ENCODE measurements around the gene NDUFC1.
A peak's percentile ranks its signal among the peaks of the same experiment; 100 is the strongest.
"Not testable (repeated sequence)": the region's sequence is repeated elsewhere in the genome, so short reads cannot be mapped to it uniquely, and the experiment has no call there.

The NDUFC1 gene

DNA sequence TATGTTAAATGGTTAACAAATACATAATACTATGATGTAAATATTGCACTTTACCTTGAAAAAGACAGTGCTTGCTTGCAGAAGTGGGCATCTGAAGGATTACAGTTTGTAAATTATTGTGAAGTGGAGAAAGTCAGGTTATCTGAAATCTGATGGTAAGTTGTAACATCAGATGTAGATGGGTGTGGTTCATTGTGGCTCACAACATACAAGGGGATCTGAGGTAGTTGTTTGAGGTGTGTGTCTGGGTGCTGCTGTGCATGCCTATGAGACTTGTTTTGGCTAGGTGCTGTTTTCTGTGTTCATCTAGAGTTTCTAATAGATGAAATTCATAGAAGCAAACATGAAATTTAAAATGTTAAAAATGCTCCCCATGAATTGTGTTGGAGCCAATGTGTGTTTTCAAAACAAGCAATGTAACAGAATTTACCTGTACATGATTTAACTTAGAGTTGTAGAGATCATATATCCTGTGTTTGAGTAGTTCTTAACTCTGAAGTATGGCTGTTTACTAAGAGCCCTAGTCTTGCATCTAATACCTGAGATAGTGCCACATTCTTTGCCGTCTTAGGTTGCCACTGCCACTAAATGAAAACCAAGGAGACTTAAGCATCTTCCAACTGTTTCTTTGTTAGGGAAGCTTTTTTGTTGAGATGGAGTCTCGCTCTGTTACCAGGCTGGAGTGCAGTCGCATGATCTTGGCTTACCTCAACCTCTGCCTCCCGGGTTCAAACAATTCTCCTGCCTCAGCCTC, 11.9 kb upstream of the NDUFC1 start:
- DNase-seq (ENCODE audit: low read depth in 1 of 2, low spot score in 1 of 2) = no peak
- in situ Hi-C loops (cut with HindIII; ENCODE audit: low pct_unique_long_range_greater_than_20kb, low sequenced_read_pairs) = no loop called here
- no peak for TF ChIP-seq JUND (IDR thresholded peaks at IDR 0.05; ENCODE audit: low read depth)

DNA sequence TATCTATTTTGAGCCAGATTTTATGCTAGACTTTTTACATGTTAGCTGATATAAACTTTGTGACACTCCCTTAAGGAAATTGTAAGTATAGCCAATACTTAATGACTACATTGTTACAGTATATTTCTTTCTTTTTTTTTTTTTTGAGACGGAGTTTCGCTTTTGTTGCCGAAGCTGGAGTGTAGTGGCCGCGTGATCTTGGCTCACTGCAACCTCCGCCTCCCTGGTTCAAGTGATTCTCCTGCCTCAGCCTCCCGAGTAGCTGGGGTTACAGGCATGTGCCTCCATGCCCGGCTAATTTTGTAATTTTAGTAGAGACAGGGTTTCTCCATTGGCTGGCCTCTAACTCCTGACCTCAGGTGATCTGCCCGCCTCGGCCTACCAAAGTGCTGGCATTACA, 11.1 kb upstream of the NDUFC1 start:
- in situ Hi-C loops (cut with HindIII; ENCODE audit: low pct_unique_long_range_greater_than_20kb, low sequenced_read_pairs); DNase-seq (ENCODE audit: low read depth in 1 of 2, low spot score in 1 of 2): not testable (repeated sequence)

DNA sequence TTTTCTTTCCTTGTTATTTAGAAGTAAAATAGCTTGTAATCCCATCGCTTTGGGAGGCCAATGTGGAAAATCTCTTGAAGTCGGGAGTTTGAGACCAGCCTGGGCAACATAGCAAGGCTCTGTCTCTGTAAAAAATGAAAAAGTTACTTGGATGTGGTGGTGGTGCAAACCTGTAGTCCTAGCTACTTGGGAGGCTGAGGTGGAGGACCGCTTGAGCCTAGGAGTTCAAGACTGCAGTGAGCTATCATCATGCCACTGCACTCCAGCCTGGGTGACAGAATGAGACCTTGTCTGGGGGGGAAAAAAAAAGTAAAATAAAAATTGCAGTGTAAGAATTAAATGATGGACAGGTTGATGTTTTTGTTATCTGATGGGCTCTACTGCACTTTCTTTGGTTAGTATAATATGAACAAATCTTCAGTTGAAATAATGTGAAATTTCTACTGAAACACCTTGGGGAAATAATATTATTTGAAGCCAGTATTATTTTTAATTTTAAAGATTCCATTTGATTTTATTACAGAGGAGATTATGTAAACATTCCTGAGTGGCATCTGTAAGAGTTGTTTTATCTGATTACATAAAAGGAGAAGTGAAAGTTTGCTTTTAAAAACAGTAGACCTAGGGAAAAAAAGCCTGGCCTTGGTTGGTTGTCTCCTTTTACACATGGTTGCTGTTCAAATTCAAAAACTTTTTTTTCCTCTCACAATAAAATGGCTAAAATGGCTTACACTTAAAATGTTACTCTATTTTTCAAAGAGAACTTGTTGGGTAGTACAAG, 10.5 kb upstream of the NDUFC1 start:
- in situ Hi-C loops (cut with HindIII; ENCODE audit: low pct_unique_long_range_greater_than_20kb, low sequenced_read_pairs) = no loop called here
- TF ChIP-seq JUND (IDR thresholded peaks at IDR 0.05; ENCODE audit: low read depth) = no peak

GRCh38 chr4:139311909-139312308, 9.6 kb upstream of the NDUFC1 start:
- DNase-seq (ENCODE audit: low read depth in 1 of 2, low spot score in 1 of 2) = no peak
- in situ Hi-C loops (cut with HindIII; ENCODE audit: low pct_unique_long_range_greater_than_20kb, low sequenced_read_pairs) = no loop called here
- TF ChIP-seq JUND (IDR thresholded peaks at IDR 0.05; ENCODE audit: low read depth) = no peak

More for the DNA sequence above, 10.5 kb upstream of the NDUFC1 start:
- DNase-seq (ENCODE audit: low read depth in 1 of 2, low spot score in 1 of 2) = no peak

- no peak for TF ChIP-seq JUND (IDR thresholded peaks at IDR 0.05; ENCODE audit: low read depth)
- no peak for DNase-seq (ENCODE audit: low read depth in 1 of 2, low spot score in 1 of 2)
- in situ Hi-C loops (cut with HindIII; ENCODE audit: low pct_unique_long_range_greater_than_20kb, low sequenced_read_pairs) = no loop called here
Observed at GRCh38 chr4:139304920-139305319, 2.6 kb upstream of the NDUFC1 start.

DNA sequence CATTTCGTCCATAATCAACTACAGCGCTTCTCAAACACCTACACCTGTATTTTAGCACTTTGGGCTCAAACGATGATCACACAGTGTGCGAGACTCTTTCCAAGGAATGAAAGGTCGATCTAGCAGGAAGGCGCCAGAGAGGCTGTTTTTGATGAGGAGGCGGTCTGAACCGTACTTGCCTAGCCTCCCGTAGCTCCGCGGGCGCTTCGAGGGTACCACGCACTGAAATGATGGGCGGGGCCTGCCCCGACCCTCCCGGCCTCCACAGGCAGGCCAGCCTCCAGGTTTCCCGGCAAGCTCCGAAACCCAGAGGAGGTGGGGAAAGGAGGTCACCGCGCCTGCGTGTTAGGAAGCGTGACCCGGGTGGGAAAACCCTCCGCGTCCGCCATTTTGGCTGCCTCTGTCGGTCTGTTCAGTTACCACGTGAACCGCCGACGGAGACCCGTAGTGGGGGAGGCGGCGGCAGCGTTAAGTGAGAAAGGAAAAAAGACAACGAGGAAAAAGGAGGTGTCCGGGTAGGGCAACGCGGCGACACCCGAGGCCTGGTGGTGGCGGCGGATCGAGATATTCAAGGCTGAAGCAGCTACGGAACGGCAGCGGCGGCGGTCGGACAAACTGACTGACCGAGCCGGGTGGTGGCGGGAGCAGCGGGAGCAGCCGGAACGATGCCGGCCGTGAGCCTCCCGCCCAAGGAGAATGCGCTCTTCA, 1.0 kb downstream of the NDUFC1 start, which contains the start of gene NAA15:
Gene NAA15, plus strand, starts transcription at position 393 of the 708 bp plus-strand sequence. Its CDS starts 273 bp downstream, at position 666.
- DNase-seq (ENCODE audit: low read depth in 1 of 2, low spot score in 1 of 2) = peak; percentile 72 to 97
- in situ Hi-C loops (cut with HindIII; ENCODE audit: low pct_unique_long_range_greater_than_20kb, low sequenced_read_pairs) = no loop called here

GRCh38 chr4:139300431-139301112, 1.7 kb downstream of the NDUFC1 start:
- in situ Hi-C loops (cut with HindIII; ENCODE audit: low pct_unique_long_range_greater_than_20kb, low sequenced_read_pairs) = no loop called here
- peak in 1 of 2 experiments; percentile 40 for DNase-seq (ENCODE audit: low read depth in 1 of 2, low spot score in 1 of 2)
- TF ChIP-seq JUND (IDR thresholded peaks at IDR 0.05; ENCODE audit: low read depth) = no peak

More for the DNA sequence above, 1.0 kb downstream of the NDUFC1 start, which contains the start of gene NAA15:
- no peak for TF ChIP-seq JUND (IDR thresholded peaks at IDR 0.05; ENCODE audit: low read depth)

DNA sequence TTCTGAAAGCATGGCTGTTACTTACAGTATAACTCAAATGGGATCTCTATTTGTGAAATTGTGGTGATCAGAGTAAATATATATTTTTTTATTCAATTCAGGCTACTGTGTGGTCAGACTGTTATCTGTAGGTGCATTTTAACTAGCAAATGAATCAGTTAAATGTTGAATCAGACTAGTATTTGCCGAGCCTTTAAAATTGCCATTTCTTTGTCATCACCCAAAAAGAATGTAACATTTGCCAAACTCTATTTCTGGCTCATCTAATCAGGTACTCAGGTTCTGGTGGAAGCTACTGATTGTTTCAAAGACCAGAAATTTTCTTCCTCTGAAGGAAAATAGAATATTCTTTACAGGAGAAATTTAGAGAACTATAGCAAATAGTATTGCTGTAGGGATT, 2.7 kb downstream of the NDUFC1 start:
- no peak for TF ChIP-seq JUND (IDR thresholded peaks at IDR 0.05; ENCODE audit: low read depth)
- no peak for DNase-seq (ENCODE audit: low read depth in 1 of 2, low spot score in 1 of 2)
- in situ Hi-C loops (cut with HindIII; ENCODE audit: low pct_unique_long_range_greater_than_20kb, low sequenced_read_pairs) = no loop called here

- DNase-seq (ENCODE audit: low read depth in 1 of 2, low spot score in 1 of 2) = no peak
- in situ Hi-C loops (cut with HindIII; ENCODE audit: low pct_unique_long_range_greater_than_20kb, low sequenced_read_pairs) = no loop called here
- no peak for TF ChIP-seq JUND (IDR thresholded peaks at IDR 0.05; ENCODE audit: low read depth)
Observed at GRCh38 chr4:139297001-139297410, 5.3 kb downstream of the NDUFC1 start.

DNA sequence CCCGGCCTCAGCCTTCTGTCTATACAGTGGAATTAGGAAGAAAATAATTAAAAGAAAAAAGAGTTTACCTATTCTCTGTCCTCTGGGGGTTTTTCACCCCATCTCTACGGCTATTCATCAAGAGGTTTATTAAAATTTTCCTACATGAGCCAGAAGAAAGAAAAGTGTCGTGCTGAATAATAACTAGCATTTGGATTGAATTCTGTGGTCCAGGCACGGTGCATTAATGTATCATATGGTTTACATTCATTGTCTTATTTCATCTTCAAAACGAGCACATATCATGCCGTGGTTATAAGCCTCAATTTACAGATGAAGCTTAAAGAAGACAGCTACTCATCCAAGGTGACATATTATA, 6.4 kb downstream of the NDUFC1 start:
- in situ Hi-C loops (cut with HindIII; ENCODE audit: low pct_unique_long_range_greater_than_20kb, low sequenced_read_pairs) = no loop called here
- no peak for TF ChIP-seq JUND (IDR thresholded peaks at IDR 0.05; ENCODE audit: low read depth)
- DNase-seq (ENCODE audit: low read depth in 1 of 2, low spot score in 1 of 2) = no peak

DNA sequence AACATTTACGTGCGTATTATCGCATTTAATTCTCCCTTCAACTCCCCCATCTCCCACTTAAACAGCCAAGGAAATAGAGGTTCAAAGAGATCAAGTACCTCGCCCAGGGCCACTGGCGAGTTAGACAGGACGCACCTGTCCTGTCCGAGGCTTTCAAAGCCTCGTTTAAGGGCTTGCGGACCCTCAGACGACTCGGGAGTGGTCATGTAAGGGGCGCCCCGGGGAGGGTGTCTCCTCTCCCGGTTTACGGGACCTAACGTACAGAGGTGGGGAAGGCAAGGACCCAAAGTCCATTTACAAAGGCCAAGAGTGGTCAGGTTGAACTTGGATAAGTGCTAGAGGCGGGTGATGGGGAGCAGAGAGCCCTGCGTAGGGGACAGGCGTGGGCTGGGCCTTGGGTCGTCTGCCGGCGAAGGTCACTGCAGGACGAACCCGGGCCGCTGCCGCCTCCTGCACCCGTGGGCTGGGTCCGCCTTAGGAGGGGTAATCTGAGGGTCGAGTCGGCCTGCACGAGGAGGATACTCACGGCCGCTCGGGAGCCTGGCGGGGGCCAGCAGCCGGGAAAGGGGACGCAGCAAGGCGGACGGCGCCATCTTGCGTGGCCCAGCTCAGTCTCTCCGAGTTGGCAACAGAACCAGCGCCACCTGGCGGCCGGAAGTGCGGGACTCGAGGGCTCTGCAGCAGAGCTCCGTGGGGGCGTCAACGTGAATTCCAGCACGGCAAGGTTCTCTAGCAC, 6.9 kb downstream of the NDUFC1 start:
- no peak for TF ChIP-seq JUND (IDR thresholded peaks at IDR 0.05; ENCODE audit: low read depth)
- in situ Hi-C loops (cut with HindIII; ENCODE audit: low pct_unique_long_range_greater_than_20kb, low sequenced_read_pairs) = no loop called here

More for the DNA sequence above, 6.9 kb downstream of the NDUFC1 start:
- peak; percentile 67 to 88 for DNase-seq (ENCODE audit: low read depth in 1 of 2, low spot score in 1 of 2)
